DND-41 (cell line): ENCODE measurements around the gene RCAN2.

Source experiments
- EZH2 ChIP-seq: IDR thresholded peaks from 3 replicates; pipeline ENCODE4 v1.6.1; 2012; ENCODE audit warnings: borderline replicate concordance, low read depth, mild to moderate bottlenecking, moderate library complexity, low read length, inconsistent platforms; ENCODE audit not compliant: severe bottlenecking
- TF ChIP-seq, protein P1 (sequence below): IDR thresholded peaks from 2 replicates; pipeline ENCODE4 v1.5.1; 2012; ENCODE audit warnings: borderline replicate concordance, low read length, moderate library complexity, mild to moderate bottlenecking; ENCODE audit not compliant: poor library complexity, severe bottlenecking; ENCODE audit errors: extremely low read depth

- TF ChIP-seq, protein P1, sequence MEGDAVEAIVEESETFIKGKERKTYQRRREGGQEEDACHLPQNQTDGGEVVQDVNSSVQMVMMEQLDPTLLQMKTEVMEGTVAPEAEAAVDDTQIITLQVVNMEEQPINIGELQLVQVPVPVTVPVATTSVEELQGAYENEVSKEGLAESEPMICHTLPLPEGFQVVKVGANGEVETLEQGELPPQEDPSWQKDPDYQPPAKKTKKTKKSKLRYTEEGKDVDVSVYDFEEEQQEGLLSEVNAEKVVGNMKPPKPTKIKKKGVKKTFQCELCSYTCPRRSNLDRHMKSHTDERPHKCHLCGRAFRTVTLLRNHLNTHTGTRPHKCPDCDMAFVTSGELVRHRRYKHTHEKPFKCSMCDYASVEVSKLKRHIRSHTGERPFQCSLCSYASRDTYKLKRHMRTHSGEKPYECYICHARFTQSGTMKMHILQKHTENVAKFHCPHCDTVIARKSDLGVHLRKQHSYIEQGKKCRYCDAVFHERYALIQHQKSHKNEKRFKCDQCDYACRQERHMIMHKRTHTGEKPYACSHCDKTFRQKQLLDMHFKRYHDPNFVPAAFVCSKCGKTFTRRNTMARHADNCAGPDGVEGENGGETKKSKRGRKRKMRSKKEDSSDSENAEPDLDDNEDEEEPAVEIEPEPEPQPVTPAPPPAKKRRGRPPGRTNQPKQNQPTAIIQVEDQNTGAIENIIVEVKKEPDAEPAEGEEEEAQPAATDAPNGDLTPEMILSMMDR = no peak
- TF ChIP-seq EZH2 = no peak
Measured at GRCh38 chr6:46538800-46539480, 47.7 kb upstream of the RCAN2 start.
